SK-N-SH treated with all-trans-retinoic acid at 6 μM for 48 hours (cell line): ENCODE measurements around the gene CLMN.

Experiments
- ATAC-seq: fragments of 200-7000 bp; cut with Tn5 transposase; 3 replicates; pipeline ENCODE4 v1.9.1; 2020; ENCODE audit warnings: mild to moderate bottlenecking, moderate library complexity
- BACH2 ChIP-seq: fragments of 250-450 bp; sonication (Bioruptor Pico); IDR thresholded peaks from 2 replicates; pipeline ENCODE4 v1.9.0; 2021; ENCODE audit warnings: mild to moderate bottlenecking, borderline replicate concordance
- CSDC2 ChIP-seq: fragments of 250-450 bp; sonication (Bioruptor Pico); IDR thresholded peaks from 2 replicates; pipeline ENCODE4 v1.5.0; 2020; ENCODE audit warnings: mild to moderate bottlenecking, moderate library complexity
- ESRRG ChIP-seq: fragments of 250-450 bp; sonication (Bioruptor Pico); IDR thresholded peaks from 2 replicates; pipeline ENCODE4 v1.6.1; 2021; ENCODE audit warnings: mild to moderate bottlenecking
- GLIS3 ChIP-seq: fragments of 250-450 bp; sonication (Bioruptor Pico); IDR thresholded peaks from 2 replicates; pipeline ENCODE4 v1.5.0; 2020; ENCODE audit warnings: mild to moderate bottlenecking, moderate library complexity
- ISL1 ChIP-seq: fragments of 250-450 bp; sonication (Bioruptor Pico); IDR thresholded peaks from 2 replicates; pipeline ENCODE4 v2.1.2; 2022; ENCODE audit warnings: mild to moderate bottlenecking, moderate library complexity
- OSR1 ChIP-seq: fragments of 250-450 bp; sonication (Bioruptor Pico); IDR thresholded peaks from 2 replicates; pipeline ENCODE4 v1.8.0; 2022; ENCODE audit warnings: moderate library complexity, mild to moderate bottlenecking, inconsistent platforms
- PPARA ChIP-seq: fragments of 250-450 bp; sonication (Bioruptor Pico); IDR thresholded peaks from 2 replicates; pipeline ENCODE4 v1.5.0; 2020; ENCODE audit warnings: mild to moderate bottlenecking, borderline replicate concordance
- RARB ChIP-seq: fragments of 250-450 bp; sonication (Bioruptor Pico); IDR thresholded peaks from 2 replicates; pipeline ENCODE4 v1.8.0; 2021; ENCODE audit warnings: mild to moderate bottlenecking, moderate library complexity
- SNAI2 ChIP-seq: fragments of 250-450 bp; sonication (Bioruptor Pico); IDR thresholded peaks from 2 replicates; pipeline ENCODE4 v1.5.0; 2020; ENCODE audit warnings: mild to moderate bottlenecking, moderate library complexity
- TCF4 ChIP-seq: fragments of 250-450 bp; sonication (Bioruptor Pico); IDR thresholded peaks from 2 replicates; pipeline ENCODE4 v1.8.0; 2021; ENCODE audit warnings: mild to moderate bottlenecking, moderate library complexity, borderline replicate concordance
- TOX ChIP-seq: fragments of 250-450 bp; sonication (Bioruptor Pico); IDR thresholded peaks from 2 replicates; pipeline ENCODE4 v1.8.0; 2021; ENCODE audit warnings: mild to moderate bottlenecking, moderate library complexity, borderline replicate concordance
- ZC3H10 ChIP-seq: fragments of 250-450 bp; sonication (Bioruptor Pico); IDR thresholded peaks from 2 replicates; pipeline ENCODE4 v1.5.1; 2021; ENCODE audit warnings: mild to moderate bottlenecking, moderate library complexity
- ZFP3 ChIP-seq: fragments of 250-450 bp; sonication (Bioruptor Pico); IDR thresholded peaks from 2 replicates; pipeline ENCODE4 v1.5.0; 2020; ENCODE audit warnings: mild to moderate bottlenecking, moderate library complexity
- ZFP30 ChIP-seq: fragments of 450-650 bp; formaldehyde crosslinking; IDR thresholded peaks from 2 replicates; pipeline ENCODE4 v1.5.0; 2022; ENCODE audit warnings: mild to moderate bottlenecking, moderate library complexity
- ZNF565 ChIP-seq: fragments of 450-650 bp; formaldehyde crosslinking; conservative IDR thresholded peaks from 2 replicates; pipeline ENCODE4 v1.5.0; 2020; ENCODE audit warnings: low read depth, mild to moderate bottlenecking, moderate library complexity
- ZNF70 ChIP-seq: fragments of 450-650 bp; formaldehyde crosslinking; IDR thresholded peaks from 2 replicates; pipeline ENCODE4 v1.5.0; 2020; ENCODE audit warnings: mild to moderate bottlenecking, moderate library complexity
- ZNF8 ChIP-seq: fragments of 450-650 bp; formaldehyde crosslinking; IDR thresholded peaks from 2 replicates; pipeline ENCODE4 v1.5.0; 2020; ENCODE audit warnings: mild to moderate bottlenecking, moderate library complexity
- TF ChIP-seq, protein P1 (sequence below): fragments of 250-450 bp; sonication (Bioruptor Pico); IDR thresholded peaks from 2 replicates; pipeline ENCODE4 v1.5.1; 2020; ENCODE audit warnings: low read depth, mild to moderate bottlenecking, moderate library complexity
- TF ChIP-seq, protein P2 (sequence below): fragments of 250-450 bp; sonication (Bioruptor Pico); IDR thresholded peaks from 2 replicates; pipeline ENCODE4 v1.8.0; 2021; ENCODE audit warnings: low read depth, mild to moderate bottlenecking, moderate library complexity, borderline replicate concordance
- TF ChIP-seq, protein P3 (sequence below): fragments of 250-450 bp; sonication (Bioruptor Pico); IDR thresholded peaks from 2 replicates; pipeline ENCODE4 v1.8.0; 2020; ENCODE audit warnings: mild to moderate bottlenecking, moderate library complexity, borderline replicate concordance
- TF ChIP-seq, protein P4 (sequence below): fragments of 250-450 bp; sonication (Bioruptor Pico); IDR thresholded peaks from 2 replicates; pipeline ENCODE4 v1.5.1; 2021; ENCODE audit warnings: mild to moderate bottlenecking, moderate library complexity
- TF ChIP-seq, protein P5 (sequence below): fragments of 250-450 bp; sonication (Bioruptor Pico); IDR thresholded peaks from 2 replicates; pipeline ENCODE4 v1.5.0; 2020; ENCODE audit warnings: mild to moderate bottlenecking, moderate library complexity

Gene CLMN

DNA sequence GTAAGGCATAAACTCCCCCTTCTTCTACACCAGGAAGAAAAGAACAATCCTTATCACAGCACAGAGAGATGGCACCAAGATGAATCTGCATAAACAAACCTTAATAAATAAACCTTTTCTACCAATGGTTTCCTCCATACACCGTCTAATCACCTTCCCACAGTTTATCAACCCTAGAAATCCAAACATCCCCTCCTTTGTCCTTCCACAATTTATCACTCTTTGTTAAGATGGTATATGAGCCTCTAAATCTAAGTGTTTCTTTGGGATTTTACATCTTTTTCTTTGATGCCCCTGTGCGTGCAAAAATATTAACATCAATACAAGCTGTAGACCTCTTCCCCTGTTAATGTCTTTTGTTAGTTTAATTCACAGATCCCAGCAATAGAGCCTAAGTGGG is 174.9 kb downstream of the CLMN start:
- TF ChIP-seq ZC3H10, result no peak
- no peak for ATAC-seq

DNA sequence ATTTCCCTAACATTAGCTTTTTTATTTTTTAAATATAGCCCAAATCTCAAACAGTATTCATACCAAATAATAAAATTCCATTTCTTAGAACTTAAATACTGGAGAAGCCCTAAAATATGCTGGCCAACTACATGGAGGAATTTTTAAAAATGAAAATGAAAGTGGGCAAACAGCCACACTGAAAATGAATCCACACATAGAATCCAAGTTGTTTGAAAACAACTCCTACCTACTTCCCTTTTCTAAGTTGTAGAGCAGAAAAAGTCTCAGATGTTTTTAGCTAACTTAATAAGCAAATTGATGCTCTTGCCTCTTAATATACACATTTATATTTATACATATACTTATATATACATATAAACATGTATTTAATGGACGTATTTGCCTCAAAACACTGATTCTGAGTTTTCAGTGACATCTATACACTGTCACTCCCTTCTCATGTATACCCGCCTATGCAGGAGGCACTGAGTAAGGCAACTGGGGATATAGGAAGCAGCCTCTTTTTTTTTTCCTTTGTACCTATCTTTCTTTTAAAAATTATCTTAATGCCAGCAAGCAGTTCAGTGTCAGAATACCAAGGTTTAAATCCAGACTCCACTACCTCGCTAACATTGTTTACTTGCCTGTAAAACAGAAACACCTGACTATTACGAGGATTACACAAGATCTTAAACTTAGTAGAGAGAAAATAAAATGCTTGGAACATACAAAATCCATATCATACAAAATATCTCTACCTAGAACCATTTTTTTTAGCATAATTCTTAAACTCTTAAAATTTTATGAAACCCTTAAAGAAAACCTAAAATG is 175.7 kb downstream of the CLMN start:
- no peak for TF ChIP-seq ZFP30 (CRISPR knock-in tag)
- TF ChIP-seq ZNF565 (CRISPR knock-in tag), result no peak
- TF ChIP-seq BACH2 (CRISPR knock-in tag), result no peak
- TF ChIP-seq TOX (CRISPR knock-in tag), result no peak
- TF ChIP-seq SNAI2 (CRISPR knock-in tag), result no peak
- TF ChIP-seq OSR1 (CRISPR knock-in tag), result no peak
- no peak for TF ChIP-seq ZNF8
- TF ChIP-seq TCF4 (CRISPR knock-in tag), result no peak
- TF ChIP-seq ZNF70 (CRISPR knock-in tag), result no peak
- no peak for TF ChIP-seq RARB (CRISPR knock-in tag)
- TF ChIP-seq, protein P1, sequence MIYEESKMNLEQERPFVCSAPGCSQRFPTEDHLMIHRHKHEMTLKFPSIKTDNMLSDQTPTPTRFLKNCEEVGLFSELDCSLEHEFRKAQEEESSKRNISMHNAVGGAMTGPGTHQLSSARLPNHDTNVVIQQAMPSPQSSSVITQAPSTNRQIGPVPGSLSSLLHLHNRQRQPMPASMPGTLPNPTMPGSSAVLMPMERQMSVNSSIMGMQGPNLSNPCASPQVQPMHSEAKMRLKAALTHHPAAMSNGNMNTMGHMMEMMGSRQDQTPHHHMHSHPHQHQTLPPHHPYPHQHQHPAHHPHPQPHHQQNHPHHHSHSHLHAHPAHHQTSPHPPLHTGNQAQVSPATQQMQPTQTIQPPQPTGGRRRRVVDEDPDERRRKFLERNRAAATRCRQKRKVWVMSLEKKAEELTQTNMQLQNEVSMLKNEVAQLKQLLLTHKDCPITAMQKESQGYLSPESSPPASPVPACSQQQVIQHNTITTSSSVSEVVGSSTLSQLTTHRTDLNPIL (CRISPR knock-in tag), result no peak
- TF ChIP-seq ZC3H10, result no peak
- TF ChIP-seq GLIS3 (CRISPR knock-in tag), result no peak
- TF ChIP-seq, all 23 proteins: peak for 0
- no peak for ATAC-seq

DNA sequence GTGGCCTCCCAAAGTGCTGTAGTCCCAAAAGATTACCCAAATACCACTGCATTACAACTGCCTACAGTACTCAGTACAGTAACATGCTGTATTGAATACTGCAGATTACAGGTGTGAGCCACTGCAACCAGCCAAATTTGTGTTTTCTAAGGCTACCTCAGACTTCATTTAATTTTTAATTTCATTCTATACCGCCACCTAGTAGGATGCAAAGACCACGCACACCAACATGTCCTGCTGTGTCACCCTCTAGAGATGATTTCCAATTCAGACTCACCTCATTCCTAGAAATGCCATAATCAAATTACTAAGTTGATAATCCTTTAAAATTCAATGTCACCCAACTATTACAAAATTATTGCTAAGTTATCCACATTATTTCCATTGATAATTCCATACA is 177.5 kb downstream of the CLMN start:
- no peak; the same call in 2 of the 3 replicates for ATAC-seq
- TF ChIP-seq, protein P2, sequence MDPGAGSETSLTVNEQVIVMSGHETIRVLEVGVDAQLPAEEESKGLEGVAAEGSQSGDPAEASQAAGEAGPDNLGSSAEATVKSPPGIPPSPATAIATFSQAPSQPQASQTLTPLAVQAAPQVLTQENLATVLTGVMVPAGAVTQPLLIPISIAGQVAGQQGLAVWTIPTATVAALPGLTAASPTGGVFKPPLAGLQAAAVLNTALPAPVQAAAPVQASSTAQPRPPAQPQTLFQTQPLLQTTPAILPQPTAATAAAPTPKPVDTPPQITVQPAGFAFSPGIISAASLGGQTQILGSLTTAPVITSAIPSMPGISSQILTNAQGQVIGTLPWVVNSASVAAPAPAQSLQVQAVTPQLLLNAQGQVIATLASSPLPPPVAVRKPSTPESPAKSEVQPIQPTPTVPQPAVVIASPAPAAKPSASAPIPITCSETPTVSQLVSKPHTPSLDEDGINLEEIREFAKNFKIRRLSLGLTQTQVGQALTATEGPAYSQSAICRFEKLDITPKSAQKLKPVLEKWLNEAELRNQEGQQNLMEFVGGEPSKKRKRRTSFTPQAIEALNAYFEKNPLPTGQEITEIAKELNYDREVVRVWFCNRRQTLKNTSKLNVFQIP, result no peak
- TF ChIP-seq ISL1 (CRISPR knock-in tag) (no peak), TOX (CRISPR knock-in tag) (no peak), SNAI2 (CRISPR knock-in tag) (no peak), ZC3H10 (no peak), TCF4 (CRISPR knock-in tag) (no peak), ZNF565 (CRISPR knock-in tag) (no peak), ZFP3 (CRISPR knock-in tag) (no peak), PPARA (CRISPR knock-in tag) (no peak), ZNF70 (CRISPR knock-in tag) (no peak), ESRRG (CRISPR knock-in tag) (no peak), GLIS3 (CRISPR knock-in tag) (no peak), CSDC2 (CRISPR knock-in tag) (no peak), BACH2 (CRISPR knock-in tag) (no peak), OSR1 (CRISPR knock-in tag) (no peak), ZNF8 (no peak)
- TF ChIP-seq, protein P3, sequence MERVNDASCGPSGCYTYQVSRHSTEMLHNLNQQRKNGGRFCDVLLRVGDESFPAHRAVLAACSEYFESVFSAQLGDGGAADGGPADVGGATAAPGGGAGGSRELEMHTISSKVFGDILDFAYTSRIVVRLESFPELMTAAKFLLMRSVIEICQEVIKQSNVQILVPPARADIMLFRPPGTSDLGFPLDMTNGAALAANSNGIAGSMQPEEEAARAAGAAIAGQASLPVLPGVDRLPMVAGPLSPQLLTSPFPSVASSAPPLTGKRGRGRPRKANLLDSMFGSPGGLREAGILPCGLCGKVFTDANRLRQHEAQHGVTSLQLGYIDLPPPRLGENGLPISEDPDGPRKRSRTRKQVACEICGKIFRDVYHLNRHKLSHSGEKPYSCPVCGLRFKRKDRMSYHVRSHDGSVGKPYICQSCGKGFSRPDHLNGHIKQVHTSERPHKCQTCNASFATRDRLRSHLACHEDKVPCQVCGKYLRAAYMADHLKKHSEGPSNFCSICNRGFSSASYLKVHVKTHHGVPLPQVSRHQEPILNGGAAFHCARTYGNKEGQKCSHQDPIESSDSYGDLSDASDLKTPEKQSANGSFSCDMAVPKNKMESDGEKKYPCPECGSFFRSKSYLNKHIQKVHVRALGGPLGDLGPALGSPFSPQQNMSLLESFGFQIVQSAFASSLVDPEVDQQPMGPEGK (CRISPR knock-in tag), result no peak
- TF ChIP-seq, protein P4, sequence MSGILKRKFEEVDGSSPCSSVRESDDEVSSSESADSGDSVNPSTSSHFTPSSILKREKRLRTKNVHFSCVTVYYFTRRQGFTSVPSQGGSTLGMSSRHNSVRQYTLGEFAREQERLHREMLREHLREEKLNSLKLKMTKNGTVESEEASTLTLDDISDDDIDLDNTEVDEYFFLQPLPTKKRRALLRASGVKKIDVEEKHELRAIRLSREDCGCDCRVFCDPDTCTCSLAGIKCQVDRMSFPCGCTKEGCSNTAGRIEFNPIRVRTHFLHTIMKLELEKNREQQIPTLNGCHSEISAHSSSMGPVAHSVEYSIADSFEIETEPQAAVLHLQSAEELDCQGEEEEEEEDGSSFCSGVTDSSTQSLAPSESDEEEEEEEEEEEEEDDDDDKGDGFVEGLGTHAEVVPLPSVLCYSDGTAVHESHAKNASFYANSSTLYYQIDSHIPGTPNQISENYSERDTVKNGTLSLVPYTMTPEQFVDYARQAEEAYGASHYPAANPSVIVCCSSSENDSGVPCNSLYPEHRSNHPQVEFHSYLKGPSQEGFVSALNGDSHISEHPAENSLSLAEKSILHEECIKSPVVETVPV, result no peak
- TF ChIP-seq, protein P1 (CRISPR knock-in tag), result no peak
- TF ChIP-seq, protein P5, sequence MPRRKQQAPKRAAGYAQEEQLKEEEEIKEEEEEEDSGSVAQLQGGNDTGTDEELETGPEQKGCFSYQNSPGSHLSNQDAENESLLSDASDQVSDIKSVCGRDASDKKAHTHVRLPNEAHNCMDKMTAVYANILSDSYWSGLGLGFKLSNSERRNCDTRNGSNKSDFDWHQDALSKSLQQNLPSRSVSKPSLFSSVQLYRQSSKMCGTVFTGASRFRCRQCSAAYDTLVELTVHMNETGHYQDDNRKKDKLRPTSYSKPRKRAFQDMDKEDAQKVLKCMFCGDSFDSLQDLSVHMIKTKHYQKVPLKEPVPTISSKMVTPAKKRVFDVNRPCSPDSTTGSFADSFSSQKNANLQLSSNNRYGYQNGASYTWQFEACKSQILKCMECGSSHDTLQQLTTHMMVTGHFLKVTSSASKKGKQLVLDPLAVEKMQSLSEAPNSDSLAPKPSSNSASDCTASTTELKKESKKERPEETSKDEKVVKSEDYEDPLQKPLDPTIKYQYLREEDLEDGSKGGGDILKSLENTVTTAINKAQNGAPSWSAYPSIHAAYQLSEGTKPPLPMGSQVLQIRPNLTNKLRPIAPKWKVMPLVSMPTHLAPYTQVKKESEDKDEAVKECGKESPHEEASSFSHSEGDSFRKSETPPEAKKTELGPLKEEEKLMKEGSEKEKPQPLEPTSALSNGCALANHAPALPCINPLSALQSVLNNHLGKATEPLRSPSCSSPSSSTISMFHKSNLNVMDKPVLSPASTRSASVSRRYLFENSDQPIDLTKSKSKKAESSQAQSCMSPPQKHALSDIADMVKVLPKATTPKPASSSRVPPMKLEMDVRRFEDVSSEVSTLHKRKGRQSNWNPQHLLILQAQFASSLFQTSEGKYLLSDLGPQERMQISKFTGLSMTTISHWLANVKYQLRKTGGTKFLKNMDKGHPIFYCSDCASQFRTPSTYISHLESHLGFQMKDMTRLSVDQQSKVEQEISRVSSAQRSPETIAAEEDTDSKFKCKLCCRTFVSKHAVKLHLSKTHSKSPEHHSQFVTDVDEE (CRISPR knock-in tag), result no peak
